Measurements from ENCODE around the gene COL6A2.
"Not testable (repeated sequence)": the region's sequence is repeated elsewhere in the genome, so short reads cannot be mapped to it uniquely, and the experiment has no call there.

The COL6A2 gene

GRCh38 chr21:46127239-46128105, 29.6 kb downstream of the COL6A2 start:
- no peak for DNase-seq

DNA sequence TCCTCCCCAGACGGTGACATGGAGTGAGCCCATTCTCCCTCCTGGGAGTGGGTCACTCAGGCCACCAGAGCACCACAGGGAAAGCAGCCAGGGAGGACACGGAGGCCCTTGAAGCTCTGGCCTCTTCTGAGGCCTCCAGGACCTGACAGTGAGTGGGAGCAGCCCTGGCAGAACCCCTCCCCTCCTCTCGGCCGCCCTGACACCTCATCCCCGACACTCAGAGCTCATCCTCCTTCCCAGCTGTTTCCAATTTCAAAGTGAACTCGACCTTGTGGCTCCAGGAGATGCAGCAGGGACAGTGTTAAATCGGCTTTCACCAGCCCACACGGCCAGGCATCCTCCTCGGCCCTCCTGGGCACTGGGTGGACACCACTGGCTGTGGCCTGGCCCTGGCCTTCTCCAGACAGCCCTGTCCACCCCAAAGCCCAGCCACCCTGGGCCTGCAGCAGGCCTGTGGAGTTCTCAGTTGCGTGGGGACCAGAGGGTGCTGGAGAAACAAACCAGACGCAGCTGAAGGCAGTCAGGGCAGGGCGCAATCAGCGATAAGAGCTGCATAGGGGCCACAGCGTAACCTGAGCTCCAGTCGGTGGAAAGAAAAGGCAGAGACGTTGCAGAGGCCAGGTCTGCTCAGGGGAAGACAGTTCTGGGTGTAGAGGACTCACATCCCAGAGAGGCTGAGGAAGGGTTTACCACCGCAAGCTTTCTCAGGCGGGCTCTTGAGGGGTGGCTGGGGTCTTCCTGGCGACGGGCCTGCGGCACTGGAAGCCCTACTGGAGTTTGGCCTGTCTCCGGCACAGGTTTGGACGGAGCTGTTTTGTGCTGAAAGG, 30.4 kb downstream of the COL6A2 start:
- no peak for DNase-seq

- DNase-seq: no peak
These were observed 31.1 kb downstream of the COL6A2 start for GRCh38 chr21:46128933-46129571.

DNA sequence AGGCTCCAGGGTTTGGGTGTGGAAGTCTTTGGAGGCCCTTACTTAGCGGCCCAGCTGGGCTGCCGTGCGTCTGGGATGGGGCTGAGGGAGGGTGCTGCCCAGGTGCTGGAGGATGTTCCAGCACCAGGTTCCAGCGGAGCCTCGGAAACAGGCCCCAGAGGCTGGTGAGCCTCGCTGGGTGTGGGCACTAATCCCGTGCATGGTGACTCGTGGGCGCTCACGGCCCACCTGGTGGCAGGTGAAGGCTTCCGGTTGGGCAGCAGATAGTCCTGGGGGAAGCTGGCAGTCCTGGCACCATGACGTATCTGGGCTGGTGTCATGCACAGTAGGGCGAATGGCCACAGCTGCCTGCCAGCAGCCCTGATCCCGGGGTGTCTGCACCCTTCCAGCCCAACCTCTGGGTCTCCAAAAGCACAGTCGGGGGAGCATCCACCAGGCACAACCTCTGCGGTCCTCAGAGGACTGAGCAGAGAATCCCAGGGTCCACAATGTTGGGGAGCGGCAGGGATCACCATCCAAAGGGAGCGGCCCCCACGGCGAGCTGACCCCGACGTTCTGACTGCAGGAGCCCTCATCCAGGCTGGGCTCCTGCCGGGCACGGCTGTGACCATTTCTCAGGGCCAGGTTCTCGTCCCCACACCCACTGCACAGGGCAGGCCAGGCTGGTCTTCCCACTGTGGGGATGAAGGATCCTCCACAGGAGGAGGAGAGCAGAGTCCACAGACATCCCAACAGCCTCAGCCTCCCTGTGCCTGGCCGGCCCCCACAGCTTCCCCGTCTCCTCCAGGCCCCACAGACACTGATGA, 32.1 kb downstream of the COL6A2 start:
- no peak for DNase-seq

DNA sequence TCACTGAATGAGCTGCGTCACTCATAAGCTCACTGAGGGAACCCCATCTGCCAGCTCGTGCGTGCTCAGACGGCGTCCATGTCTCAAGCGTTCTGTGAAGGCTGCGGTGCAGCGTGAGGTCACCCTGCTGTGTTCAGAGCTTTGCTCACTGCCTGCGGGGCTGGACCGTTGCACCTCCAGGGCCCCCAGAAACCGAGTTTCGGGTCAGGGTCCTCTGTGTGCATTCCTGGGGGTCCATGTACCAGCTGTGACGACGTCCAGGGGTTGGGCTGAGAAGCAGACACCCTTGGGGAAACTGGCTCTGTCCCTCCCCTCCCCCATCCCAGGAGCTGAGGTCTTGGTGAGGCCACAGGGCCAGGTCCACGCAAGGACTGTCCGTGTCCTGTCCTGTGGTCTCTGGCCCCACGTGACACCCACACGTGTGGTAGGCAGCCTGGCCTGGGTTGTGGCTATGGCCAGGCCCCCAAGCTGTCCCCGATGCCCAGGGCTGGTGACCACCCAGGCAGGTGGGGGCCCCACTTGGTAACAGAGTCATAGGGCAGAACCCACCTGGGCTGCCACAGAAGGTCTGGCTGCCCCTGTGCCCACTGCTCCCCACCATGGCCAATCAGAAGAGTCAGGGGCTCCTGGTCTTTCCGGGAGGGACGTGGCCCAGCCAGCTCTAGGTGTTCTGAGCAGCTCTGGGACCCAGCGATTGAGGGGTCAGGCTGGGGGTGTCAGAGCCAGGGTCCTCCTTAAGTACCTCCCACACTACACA, 33.1 kb downstream of the COL6A2 start:
- no peak for DNase-seq

GRCh38 chr21:46131588-46131837, 33.6 kb downstream of the COL6A2 start:
- DNase-seq: no peak

GRCh38 chr21:46131838-46132651, 34.1 kb downstream of the COL6A2 start:
- DNase-seq: no peak

DNA sequence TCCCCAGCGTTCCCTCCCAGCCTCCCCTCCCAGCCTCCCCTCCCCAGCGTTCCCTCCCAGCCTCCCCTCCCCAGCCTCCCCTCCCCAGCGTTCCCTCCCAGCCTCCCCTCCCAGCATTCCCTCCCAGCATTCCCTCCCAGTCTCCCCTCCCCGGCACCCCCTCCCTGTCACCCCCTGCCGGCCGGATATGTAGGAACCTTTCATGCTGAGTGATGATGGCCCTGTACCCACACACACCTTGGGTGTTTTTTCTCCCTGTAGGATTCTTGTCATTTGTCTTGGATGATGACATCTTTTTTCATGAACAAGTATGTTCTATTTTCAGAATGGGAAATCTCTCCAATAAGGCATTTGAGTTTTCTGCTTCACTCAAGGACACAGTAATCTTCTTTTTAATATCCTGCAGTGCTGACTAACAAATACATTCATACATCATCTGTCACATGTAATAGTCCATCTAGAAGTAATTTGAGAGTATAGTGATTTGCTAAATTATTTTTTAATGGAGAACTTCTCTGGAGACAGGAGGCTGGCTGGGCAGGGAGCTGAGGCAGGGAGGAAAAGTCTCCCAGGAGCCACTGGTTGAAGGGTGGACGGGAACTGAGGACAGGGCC, 38.0 kb downstream of the COL6A2 start:
- no peak for DNase-seq

GRCh38 chr21:46136739-46137349, 38.9 kb downstream of the COL6A2 start:
- no peak for DNase-seq

- DNase-seq: no peak
These were observed 40.0 kb downstream of the COL6A2 start for GRCh38 chr21:46137908-46138307.

GRCh38 chr21:46138383-46138970, 40.6 kb downstream of the COL6A2 start:
- no peak for DNase-seq

DNA sequence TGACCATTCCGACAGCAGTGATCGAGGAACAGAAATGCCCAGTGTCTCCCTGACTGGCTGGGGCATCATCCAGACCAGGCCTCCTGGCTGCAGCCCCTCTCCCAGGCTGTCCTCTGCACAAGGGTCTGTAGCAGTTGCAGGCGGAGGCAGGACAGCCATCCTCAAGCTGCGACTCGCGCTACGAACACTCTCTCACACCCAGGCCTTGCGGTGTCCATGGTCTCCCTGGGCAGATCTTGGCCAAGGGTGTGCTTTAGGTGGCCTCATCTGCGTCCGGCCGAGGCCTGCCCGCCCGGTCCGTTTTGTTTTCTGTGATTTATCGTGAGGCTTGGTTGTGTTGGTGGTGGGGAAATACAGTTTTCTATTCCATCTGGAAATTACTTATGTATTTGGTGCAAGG, 41.8 kb downstream of the COL6A2 start:
- DNase-seq: no peak

- not testable (repeated sequence) for DNase-seq
These were observed 42.6 kb downstream of the COL6A2 start for GRCh38 chr21:46140352-46141003.

GRCh38 chr21:46141767-46142581, 44.1 kb downstream of the COL6A2 start:
- DNase-seq: no peak

GRCh38 chr21:46142582-46143473, 44.9 kb downstream of the COL6A2 start:
- no peak for DNase-seq

DNA sequence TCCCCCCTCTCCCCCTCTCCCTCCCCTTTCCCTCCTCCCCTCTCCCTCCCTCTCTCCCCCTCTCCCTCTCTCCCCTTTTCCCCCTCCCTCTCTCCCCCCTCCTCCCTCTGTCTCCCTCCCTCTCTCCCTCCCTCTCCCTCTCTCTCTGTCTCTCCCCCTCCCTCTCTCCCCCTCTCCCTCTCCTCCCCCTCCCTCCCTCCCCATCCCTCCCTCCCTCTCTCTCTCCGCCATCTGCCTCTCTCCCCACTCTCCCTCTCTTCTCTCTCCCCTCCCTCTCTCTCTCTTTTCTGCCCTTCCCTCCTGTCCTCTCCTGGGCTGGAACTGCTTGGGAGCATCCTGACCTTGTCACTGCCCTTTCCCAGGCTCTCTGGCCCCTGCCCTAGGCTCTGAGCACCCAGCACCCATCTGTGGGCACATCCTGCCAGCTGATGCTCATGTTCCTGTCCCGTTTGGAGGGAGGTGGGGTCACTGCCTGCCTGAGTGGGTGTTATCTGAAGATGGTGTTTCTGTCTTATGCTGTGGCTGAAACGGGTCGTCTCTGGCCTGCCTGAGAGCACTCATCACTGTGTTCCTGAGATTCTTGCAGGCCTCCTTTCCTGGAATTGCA, 46.7 kb downstream of the COL6A2 start:
- DNase-seq: no peak

Data from activated CD4-positive, alpha-beta T cell treated with anti-CD3 and anti-CD28 coated beads, Interleukin-2, amount 50 U/mL, for 4 hours (primary cell).